GM12878 (cell line): ENCODE results near the gene TACC2. TPM values are rescaled to one million over a fixed set of nuclear protein-coding genes. Genes with fewer than 3 reads are reported as not detected.

Source experiments
- ATAC-seq: fragments of 200-7000 bp; cut with Tn5 transposase; 3 replicates; pipeline ENCODE4 v1.9.1; 2020; ENCODE audit warnings: mild to moderate bottlenecking, moderate library complexity
- BruUV-seq: library from RNA; stranded (reverse); fragments of 400-500 nt; replicated peaks from 2 replicates; lab custom pipeline; 2021; lab: Mats Ljungman, UMichigan
- CTCF ChIA-PET: fragments of 300-600 bp; sonication (Branson Sonifier 250); formaldehyde crosslinking; extraction: SDS; loops from one replicate; lab custom pipeline; 2021; ENCODE audit warnings: inconsistent platforms; lab: Yijun Ruan, JAX
- POLR2A ChIA-PET: fragments of 350-600 bp; formaldehyde crosslinking; extraction: SDS; loops from one replicate; lab custom pipeline; 2021; ENCODE audit warnings: inconsistent platforms; lab: Charles Lee
- RAD21 ChIA-PET: fragments of 300-600 bp; sonication (Branson Sonifier 250); formaldehyde crosslinking; loops from one replicate; lab custom pipeline; 2023; ENCODE audit warnings: antibody characterized with exemption; ENCODE audit not compliant: unreplicated experiment; lab: Charles Lee
- SMC1A ChIA-PET: fragments of 300-600 bp; sonication (Branson Sonifier 250); formaldehyde crosslinking; loops from one replicate; lab custom pipeline; 2023; ENCODE audit not compliant: unreplicated experiment, uncharacterized antibody; lab: Charles Lee
- DNase-seq: peaks from one replicate; pipeline ENCODE4 v3.0.0-alpha.2; 2011; ENCODE audit warnings: low read depth, low spot score
- FAIRE-seq: peaks from 3 replicates; lab custom pipeline; 2011; peaks lifted over from hg19 to GRCh38; lab: Jason Lieb, UNC
- H2AFZ ChIP-seq: 2 replicates; pipeline ENCODE4 v1.6.0; 2011; ENCODE audit warnings: low read depth, low read length, control low read depth; ENCODE audit not compliant: control insufficient read depth
- H3K27ac ChIP-seq: 2 replicates; pipeline ENCODE4 v1.5.1; 2011; ENCODE audit warnings: control low read depth; ENCODE audit not compliant: control insufficient read depth, insufficient read depth
- H3K27me3 ChIP-seq, 2 experiments: replicated peaks in 1 of 2; 2 replicates each; pipeline versions ENCODE4 v1.6.0 to v1.6.1; 2011; ENCODE audit warnings: low read length in 1 of 2; ENCODE audit not compliant: control insufficient read depth in 2 of 2, insufficient read depth in 2 of 2
- H3K36me3 ChIP-seq, 2 experiments: 2 replicates each; pipeline ENCODE4 v1.5.1; 2011; ENCODE audit warnings: low read length in 1 of 2; ENCODE audit not compliant: control insufficient read depth in 2 of 2, insufficient read depth in 2 of 2
- H3K4me1 ChIP-seq: 2 replicates; pipeline ENCODE4 v1.6.1; 2011; ENCODE audit warnings: mild to moderate bottlenecking, low read length, moderate library complexity, mixed read lengths; ENCODE audit not compliant: control insufficient read depth, insufficient read depth
- H3K4me2 ChIP-seq: 2 replicates; pipeline ENCODE4 v1.6.0; 2011; ENCODE audit warnings: control low read depth; ENCODE audit not compliant: control insufficient read depth, insufficient read depth
- H3K4me3 ChIP-seq: fragments of 200-600 bp; sonication (generic); 2 replicates; pipeline ENCODE4 v1.5.1; 2016
- H3K79me2 ChIP-seq: 2 replicates; pipeline ENCODE4 v1.6.0; 2011; ENCODE audit warnings: low read length; ENCODE audit not compliant: control insufficient read depth, insufficient read depth
- H3K9ac ChIP-seq: 2 replicates; pipeline ENCODE4 v1.8.0; 2011; ENCODE audit warnings: low read length, control low read depth, mixed read lengths; ENCODE audit not compliant: control insufficient read depth, insufficient read depth
- H3K9me3 ChIP-seq: replicated peaks from 3 replicates; pipeline ENCODE4 v1.5.1; 2011; ENCODE audit warnings: mild to moderate bottlenecking, low read length; ENCODE audit not compliant: control insufficient read depth, insufficient read depth
- H4K20me1 ChIP-seq: 2 replicates; pipeline ENCODE4 v1.6.0; 2011; ENCODE audit not compliant: control insufficient read depth, insufficient read depth
- CEBPZ ChIP-seq: fragments of 150-350 bp; IDR thresholded peaks from 2 replicates; pipeline ENCODE4 v1.6.1; 2016; ENCODE audit warnings: low read depth, low read length
- CHD2 ChIP-seq: IDR thresholded peaks from 2 replicates; pipeline ENCODE4 v1.6.1; 2011; ENCODE audit warnings: low read depth, low read length, improper control_type of control experiment, borderline replicate concordance
- E4F1 ChIP-seq: fragments of 450-650 bp; IDR thresholded peaks from 2 replicates; pipeline ENCODE4 v1.6.1; 2018; ENCODE audit warnings: borderline replicate concordance, mild to moderate bottlenecking; ENCODE audit not compliant: partially characterized antibody
- LARP7 ChIP-seq: fragments of 450-650 bp; IDR thresholded peaks from 2 replicates; pipeline ENCODE4 v1.6.1; 2017; ENCODE audit warnings: mild to moderate bottlenecking
- MYC ChIP-seq: IDR thresholded peaks from 2 replicates; pipeline ENCODE4 v1.6.1; 2011; ENCODE audit warnings: mild to moderate bottlenecking, low read length, moderate library complexity, inconsistent platforms; ENCODE audit not compliant: insufficient read depth, insufficient replicate concordance, insufficient read length, severe bottlenecking
- NFXL1 ChIP-seq: fragments of 450-650 bp; IDR thresholded peaks from 2 replicates; pipeline ENCODE4 v1.6.1; 2017; ENCODE audit warnings: antibody characterized with exemption, mild to moderate bottlenecking, borderline replicate concordance
- RAD21 ChIP-seq: IDR thresholded peaks from 2 replicates; pipeline ENCODE4 v1.6.1; 2011; ENCODE audit warnings: mild to moderate bottlenecking, low read depth, low read length, moderate library complexity; ENCODE audit not compliant: insufficient read depth
- RFX5 ChIP-seq: IDR thresholded peaks from 2 replicates; pipeline ENCODE4 v1.6.1; 2011; ENCODE audit warnings: low read depth, low read length, improper control_type of control experiment
- SP1 ChIP-seq: IDR thresholded peaks from one replicate; pipeline ENCODE4 v1.6.1; 2011; ENCODE audit warnings: low read depth, low read length
- TCF12 ChIP-seq: IDR thresholded peaks from 2 replicates; pipeline ENCODE4 v1.6.1; 2011; ENCODE audit warnings: low read depth, mild to moderate bottlenecking, low read length
- ZNF622 ChIP-seq: fragments of 450-650 bp; IDR thresholded peaks from 2 replicates; pipeline ENCODE4 v1.6.1; 2017; ENCODE audit warnings: mild to moderate bottlenecking, inconsistent platforms
- ZNF687 ChIP-seq: fragments of 450-650 bp; IDR thresholded peaks from 2 replicates; pipeline ENCODE4 v1.6.1; 2017; ENCODE audit warnings: mild to moderate bottlenecking, moderate library complexity
- WGBS: methylation state at CpG from one replicate; pipeline ENCODE4 v1.1.6; 2016; ENCODE audit warnings: low lambda C conversion rate; ENCODE audit not compliant: insufficient replicate concordance, insufficient coverage; ENCODE audit errors: missing lambda C conversion rate; 5-methylcytosine and 5-hydroxymethylcytosine counted together
- in situ Hi-C: fragments of 300-500 bp; cut with MboI; formaldehyde crosslinking; loops from 9 replicates; pipeline ENCODE4 v1.14.3; 2018; ENCODE audit warnings: mixed read lengths
- intact Hi-C: fragments of 100-400 bp; cut with micrococcal nuclease; formaldehyde crosslinking; loops from one replicate; pipeline ENCODE4 v1.14.2; 2022; ENCODE audit not compliant: unreplicated experiment
- polyA plus RNA-seq, 11 experiments: library from polyadenylated mRNA; depleted of rRNA in 4 of 11; unstranded in 6 of 11; stranded (reverse) in 5 of 11; fragments of >200 nt; fragmentation: Nextera tagmentation in 4 of 11; fragmentation: Illumina TruSeq in 1 of 11; extraction: Ambion mirVana in 4 of 11; extraction: Trizol in 1 of 11; gene quantifications; 1 replicate in 1 of 11; 2 replicates in 10 of 11; pipeline versions ENCODE4 v1.2.1 to v1.2.3, GENCODE V29; 2011 to 2016; ENCODE audit warnings: inconsistent platforms in 2 of 11, missing spikeins in 2 of 11, low read depth in 1 of 11
- total RNA-seq, 4 experiments: library from RNA; depleted of rRNA in 3 of 4; stranded (reverse); fragments of >200 nt in 3 of 4; fragmentation: Illumina TruSeq in 1 of 4; extraction: Trizol in 1 of 4; gene quantifications; 2 replicates each; pipeline versions ENCODE4 v1.2.1 to v1.2.3, GENCODE V29; 2013 to 2021

TACC2 gene
- total and polyA plus RNA-seq, 10 of the 15 experiments (the other 5 are each of a cell fraction or from before 2014, with no cell fraction given) = 0.07 to 0.64 (median 0.13) TPM; not detected in 5

- 15% methylated on average over 11 of the region's 11 CpGs for WGBS
- in situ Hi-C loops = no loop called here
- no peaks in the 10 kb centered on the region for H3K9me3 ChIP-seq
- FAIRE-seq = no peak
- BruUV-seq = no TSS peak
- H2AFZ ChIP-seq = no peak overlapping the region
- SMC1A ChIA-PET = no interaction called here
- intact Hi-C loops = no loop called here
- no peaks in the 10 kb centered on the region for H4K20me1 ChIP-seq
- no peaks in the 10 kb centered on the region for H3K79me2 ChIP-seq
- no peak overlapping the region for H3K9ac ChIP-seq
- H3K36me3 ChIP-seq = no peaks in the 10 kb centered on the region
- RAD21 ChIA-PET = no interaction called here
- no peak for ATAC-seq
- H3K4me2 ChIP-seq = no peak overlapping the region
- no peak for DNase-seq
- H3K4me3 ChIP-seq = no peak overlapping the region
- H3K4me1 ChIP-seq = no peaks in the 10 kb centered on the region
- H3K27ac ChIP-seq = no peak overlapping the region
- CTCF ChIA-PET = no interaction called here
- H3K27me3 ChIP-seq = 0 out of 4 replicates have a peak, but pooled peaks cover 0 to 1% of the 10 kb centered on the region in 2 experiments
- POLR2A ChIA-PET = no interaction called here
- TF ChIP-seq CEBPZ = no peak
- no peak for TF ChIP-seq ZNF622
- TF ChIP-seq ZNF687 = no peak
- TF ChIP-seq E4F1 = no peak
- TF ChIP-seq CHD2 = no peak
- TF ChIP-seq SP1 = no peak
- TF ChIP-seq RFX5 = no peak
- no peak for TF ChIP-seq MYC
- TF ChIP-seq TCF12 = no peak
- no peak for TF ChIP-seq NFXL1
- TF ChIP-seq RAD21 = no peak
- no peak for TF ChIP-seq LARP7
Measured at GRCh38 chr10:122244001-122244975, 255.3 kb downstream of the TACC2 start.
